Amniotic epithelial cell (primary cell): ENCODE results near the gene BTNL9.
"Not testable (repeated sequence)": the region's sequence is repeated elsewhere in the genome, so short reads cannot be mapped to it uniquely, and the experiment has no call there.

Experiments
- DNase-seq: peaks from one replicate; pipeline ENCODE4 v3.0.0-alpha.2; 2010; ENCODE audit warnings: low read depth

Gene BTNL9

GRCh38 chr5:181039931-181040630, at the start of gene BTNL9:
Gene BTNL9, plus strand, starts transcription at chr5:181040266. Its CDS starts 5,224 bp downstream, at chr5:181045490.
- no peak for DNase-seq

DNA sequence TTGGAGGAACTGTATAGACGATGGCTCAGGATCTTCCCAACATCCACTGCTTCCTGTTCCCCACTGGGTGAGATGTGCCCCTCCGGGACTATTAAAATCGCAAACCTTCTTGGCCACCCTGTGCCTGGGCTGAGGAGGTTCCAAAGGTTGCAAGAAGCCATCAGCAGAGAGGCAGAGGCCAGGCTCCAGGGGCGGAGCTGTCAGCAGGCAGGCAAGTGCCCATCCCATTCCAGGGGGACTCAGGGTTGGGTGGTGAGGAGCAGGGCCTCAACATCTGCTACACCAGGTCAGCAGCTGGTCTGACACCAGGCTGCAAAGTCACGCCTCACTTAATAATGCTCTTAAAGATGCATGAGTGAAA, 49.2 kb upstream of the BTNL9 start:
- no peak for DNase-seq

DNA sequence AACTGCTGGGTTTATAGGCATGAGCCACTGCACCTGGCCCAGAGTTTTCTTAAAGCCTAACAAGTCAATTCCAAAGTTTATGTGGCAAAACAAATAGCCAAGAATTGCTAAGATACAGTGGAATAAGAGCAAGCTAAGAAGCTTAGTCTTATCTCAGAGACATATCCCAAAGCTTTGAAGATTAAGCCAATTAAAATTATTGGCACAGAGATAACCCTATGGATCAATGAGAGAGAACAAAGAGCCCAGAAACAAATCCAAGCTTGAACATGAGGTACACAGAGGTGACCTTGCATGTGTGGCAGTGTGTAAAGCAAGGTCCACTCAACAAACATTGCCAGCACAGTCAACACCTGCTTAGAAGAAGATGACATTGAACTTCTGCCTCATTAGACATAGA, 38.1 kb upstream of the BTNL9 start:
- DNase-seq: no peak

DNA sequence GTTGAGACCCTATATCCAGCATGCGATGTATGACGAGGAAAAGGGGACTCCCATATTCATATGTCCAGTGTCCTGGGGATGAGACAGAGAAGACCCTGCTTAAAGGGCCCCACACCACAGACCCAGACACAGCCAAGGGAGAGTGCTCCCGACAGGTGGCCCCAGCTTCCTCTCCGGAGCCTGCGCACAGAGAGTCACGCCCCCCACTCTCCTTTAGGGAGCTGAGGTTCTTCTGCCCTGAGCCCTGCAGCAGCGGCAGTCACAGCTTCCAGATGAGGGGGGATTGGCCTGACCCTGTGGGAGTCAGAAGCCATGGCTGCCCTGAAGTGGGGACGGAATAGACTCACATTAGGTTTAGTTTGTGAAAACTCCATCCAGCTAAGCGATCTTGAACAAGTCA, 34.3 kb upstream of the BTNL9 start:
- DNase-seq: no peak

DNA sequence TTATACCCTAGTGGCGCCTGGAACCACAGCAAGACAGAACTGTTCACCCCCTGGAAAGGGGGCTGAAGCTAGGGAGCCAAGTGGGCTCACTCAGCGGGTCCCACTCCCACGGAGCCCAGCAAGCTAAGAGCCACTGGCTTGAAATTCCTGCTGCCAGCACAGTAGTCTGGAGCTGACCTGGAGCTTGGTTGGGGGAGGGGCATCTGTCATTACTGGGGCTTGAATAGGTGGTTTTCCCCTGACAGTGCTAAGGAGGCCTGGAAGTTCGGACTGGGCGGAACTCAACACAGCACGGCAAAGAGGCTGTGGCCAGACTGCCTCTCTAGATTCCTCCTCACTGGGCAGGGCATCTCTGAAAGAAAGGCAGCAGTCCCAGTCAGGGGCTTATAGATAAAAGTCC, 31.9 kb upstream of the BTNL9 start:
- DNase-seq: no peak

GRCh38 chr5:181010018-181010417, 30.0 kb upstream of the BTNL9 start:
- DNase-seq: not testable (repeated sequence)

GRCh38 chr5:181014654-181015053, 25.4 kb upstream of the BTNL9 start:
- not testable (repeated sequence) for DNase-seq

- DNase-seq: not testable (repeated sequence)
Measured at GRCh38 chr5:181017448-181017847, 22.6 kb upstream of the BTNL9 start.

- no peak for DNase-seq
Measured at GRCh38 chr5:181020688-181021087, 19.4 kb upstream of the BTNL9 start.

DNA sequence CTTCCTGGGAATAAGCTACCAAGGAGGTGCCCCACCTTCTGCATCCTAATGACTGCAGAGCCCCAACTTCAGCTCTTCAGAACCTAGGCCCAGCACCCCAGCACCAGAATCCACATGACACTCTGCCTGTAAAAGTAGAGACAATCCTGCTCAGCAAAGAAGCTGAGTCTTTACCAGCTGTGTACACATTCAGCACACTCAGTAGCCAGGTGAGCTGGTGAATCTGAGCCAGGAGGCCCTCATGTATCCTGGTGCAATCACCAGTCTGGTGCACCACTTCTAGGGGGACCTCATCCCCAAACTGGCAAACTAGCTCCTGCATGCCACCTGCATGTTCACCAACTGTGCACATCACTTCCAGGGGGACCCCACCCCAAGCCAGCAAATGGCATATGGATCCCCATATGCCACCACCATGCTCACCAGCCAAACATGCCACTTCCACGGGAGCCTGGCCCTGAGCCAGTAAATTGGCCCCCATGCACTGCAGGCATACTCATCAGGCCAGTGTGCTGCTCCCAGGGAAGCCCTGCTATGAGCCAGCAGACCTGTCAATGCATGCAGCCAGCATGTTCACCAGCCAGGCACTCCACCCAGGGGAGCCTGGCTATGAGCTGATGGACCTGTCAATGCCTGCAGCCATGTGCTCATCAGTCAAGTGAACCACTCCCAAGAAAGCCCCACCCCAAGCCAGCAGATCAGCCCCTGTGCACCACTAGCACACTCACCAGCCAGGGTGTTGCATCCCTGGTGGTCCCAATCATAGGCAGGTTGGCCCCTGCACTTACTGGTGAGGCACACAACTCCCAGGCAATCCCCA, 15.6 kb upstream of the BTNL9 start:
- no peak for DNase-seq

DNA sequence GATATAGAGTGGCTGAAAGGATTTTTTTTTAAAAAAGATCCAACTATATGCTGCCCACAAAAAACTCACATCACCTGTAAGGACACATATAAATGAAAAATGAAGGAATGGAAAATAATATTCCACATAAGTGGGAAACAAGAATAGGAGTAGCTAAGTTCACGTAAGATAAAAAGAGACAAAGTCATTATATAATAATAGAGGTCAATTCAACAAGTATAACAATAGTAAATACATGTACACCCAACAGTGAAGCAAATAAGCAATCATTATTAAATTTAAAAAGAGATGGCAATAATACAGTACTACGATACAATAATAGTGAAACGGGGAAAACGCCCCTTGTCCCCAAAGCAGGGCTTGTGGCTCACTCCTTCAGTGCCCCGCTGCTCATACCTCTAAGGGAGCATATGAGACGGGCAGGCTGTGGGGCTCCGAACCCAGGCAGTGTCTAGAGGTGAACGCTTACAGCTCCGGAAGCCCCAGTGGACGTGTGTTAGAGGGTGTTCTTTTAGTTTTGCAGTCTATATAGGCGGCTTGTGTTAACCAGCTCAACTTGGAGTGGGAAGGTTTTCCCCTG, 12.5 kb upstream of the BTNL9 start:
- no peak for DNase-seq

DNA sequence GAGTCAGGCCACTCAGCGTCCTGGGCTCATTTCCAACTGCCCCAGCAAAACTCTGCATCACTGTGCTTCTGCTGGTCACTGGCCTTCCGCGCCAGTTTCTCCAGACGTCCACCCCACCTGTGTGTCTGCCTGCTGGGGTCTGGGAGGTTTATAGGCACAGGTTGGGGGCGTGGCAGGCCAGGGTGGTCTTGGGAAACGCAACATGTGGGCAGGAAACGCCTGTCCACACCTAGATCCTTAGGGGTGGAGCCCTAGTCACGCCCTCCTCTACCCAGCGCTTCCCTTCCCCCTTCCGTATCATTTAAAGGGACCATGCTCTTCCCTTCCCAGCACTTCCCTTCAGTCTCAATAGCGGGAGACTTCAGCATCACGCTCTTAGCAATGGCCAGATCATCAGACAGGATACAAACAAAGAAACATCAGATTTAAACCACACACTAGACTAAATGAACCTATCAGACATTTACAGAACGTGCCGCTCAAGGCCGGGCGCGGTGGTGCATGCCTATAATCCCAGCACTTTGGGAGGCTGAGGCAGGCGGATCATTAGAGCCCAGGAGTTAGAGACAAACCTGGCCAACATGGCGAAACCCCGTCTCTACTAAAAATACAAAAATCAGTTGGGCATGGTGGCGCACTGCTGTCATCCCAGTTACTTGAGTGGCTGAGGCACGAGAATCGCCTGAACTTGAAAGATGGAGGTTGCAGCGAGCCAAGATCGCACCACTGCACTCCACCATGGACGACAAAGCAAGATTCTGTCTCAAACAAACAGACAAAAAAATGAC, 11.8 kb upstream of the BTNL9 start:
- DNase-seq: no peak

DNA sequence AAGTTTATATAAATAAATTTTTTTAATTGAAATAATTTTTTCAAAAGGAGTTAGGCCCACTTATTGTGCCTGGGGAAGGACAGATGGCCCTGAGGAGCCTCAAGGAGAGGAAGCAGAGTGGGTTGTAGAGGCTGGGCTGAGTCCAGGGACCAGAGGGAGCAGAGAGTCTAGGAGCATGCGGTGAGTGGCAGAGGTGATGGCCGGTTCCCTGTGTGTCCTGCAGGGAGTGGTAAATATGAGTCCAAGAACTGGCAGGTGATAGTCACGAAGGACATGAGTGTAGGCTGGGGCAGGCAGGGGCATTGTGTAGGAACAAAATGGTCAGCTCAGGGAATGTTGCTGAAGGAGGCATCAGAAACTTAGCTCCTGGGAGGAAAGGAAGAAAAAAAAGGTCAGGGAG, 8.3 kb upstream of the BTNL9 start:
- no peak for DNase-seq

- DNase-seq: no peak
Measured at GRCh38 chr5:181035991-181036815, 3.9 kb upstream of the BTNL9 start.

DNA sequence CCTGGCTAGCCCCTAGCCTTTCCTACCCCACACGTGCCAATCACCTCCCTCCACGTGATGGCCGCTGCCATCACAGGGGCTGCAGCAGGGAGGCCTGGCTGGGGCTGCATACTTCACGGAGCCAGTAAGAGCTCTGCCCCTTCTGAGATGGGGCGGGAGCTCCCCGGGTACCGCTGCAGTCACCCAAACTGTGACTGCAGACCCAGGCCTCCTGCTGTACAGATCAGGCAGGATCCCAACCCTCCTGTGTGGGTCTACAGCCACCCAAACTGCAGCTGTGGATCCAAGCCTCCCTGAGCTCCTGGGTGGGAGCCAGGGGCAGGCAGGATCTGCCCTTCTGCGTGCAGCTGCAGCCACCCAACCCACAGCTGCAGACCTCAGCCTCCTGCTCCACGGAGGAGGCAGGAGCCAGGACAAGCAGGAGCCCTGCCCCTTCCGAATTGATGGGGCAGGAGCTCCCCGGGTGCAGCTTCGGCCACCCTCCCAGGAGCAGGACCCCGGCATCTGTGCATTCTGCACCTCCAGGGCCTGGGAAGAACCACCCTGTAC, 3.2 kb upstream of the BTNL9 start:
- no peak for DNase-seq

DNA sequence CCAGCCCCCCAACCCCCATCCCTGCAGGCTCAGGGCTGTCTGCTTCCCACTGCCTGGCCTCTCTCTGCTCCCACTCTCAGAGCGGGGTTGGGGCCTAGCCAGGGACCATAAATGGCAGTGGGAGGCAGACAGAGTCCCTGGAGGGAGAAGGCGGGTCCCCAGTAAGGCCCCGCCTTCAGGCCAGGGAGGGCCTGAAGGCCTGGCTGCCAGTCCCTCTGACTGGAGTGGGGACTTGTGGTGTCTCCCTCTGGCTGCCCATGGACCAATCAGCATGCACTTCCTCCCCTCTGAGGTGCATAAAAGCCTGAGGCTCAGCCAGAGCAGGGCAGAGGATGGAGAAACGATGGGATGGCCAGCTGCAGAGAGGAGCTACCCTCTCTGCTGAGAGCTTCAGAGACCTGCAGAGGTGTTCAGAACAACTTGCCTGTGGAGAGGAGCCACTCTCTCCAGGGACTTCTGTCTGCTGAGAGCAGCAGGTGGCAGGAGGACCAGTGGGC, 2.7 kb upstream of the BTNL9 start:
- no peak for DNase-seq

DNA sequence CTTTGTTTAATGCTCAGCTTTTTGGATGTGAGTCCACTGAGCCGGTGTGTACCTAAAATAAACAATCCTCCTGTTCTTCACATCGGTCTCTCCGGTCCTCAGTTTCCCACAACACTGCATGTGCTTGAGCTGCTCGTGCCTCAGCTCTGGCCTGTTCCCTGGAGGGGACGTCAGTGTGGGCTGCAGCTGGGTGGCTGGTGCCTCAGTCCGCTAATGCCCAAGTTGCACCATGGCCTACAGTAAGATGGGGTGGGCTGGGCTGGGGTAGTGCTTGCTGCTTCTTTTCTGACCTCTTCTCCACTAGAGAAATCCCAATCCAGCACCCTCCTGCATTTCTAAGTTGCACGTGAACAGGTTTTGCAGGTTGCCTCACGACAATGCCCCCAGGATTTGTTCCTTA, 595 bp upstream of the BTNL9 start:
- no peak for DNase-seq

GRCh38 chr5:181040631-181040945, 522 bp downstream of the BTNL9 start:
- DNase-seq: no peak

DNA sequence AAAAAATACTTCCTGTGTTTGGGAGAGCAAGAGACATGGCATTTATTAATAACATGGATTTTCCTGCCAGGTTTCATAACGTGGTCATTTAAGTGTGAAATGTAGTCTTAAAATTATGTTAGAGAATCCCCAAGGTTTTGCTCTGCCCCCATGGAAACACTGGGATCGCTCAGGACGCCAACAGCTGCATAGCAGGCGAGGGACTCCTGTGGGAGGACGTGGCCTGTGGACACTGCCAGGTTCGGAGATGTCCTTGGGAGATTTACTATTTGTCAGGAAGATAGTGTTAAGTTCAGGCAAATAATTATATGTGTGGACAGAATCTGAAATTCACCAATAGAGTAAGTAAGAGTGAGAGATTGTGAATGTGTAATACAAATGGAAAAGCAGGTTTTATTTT, 977 bp downstream of the BTNL9 start:
- no peak for DNase-seq

DNA sequence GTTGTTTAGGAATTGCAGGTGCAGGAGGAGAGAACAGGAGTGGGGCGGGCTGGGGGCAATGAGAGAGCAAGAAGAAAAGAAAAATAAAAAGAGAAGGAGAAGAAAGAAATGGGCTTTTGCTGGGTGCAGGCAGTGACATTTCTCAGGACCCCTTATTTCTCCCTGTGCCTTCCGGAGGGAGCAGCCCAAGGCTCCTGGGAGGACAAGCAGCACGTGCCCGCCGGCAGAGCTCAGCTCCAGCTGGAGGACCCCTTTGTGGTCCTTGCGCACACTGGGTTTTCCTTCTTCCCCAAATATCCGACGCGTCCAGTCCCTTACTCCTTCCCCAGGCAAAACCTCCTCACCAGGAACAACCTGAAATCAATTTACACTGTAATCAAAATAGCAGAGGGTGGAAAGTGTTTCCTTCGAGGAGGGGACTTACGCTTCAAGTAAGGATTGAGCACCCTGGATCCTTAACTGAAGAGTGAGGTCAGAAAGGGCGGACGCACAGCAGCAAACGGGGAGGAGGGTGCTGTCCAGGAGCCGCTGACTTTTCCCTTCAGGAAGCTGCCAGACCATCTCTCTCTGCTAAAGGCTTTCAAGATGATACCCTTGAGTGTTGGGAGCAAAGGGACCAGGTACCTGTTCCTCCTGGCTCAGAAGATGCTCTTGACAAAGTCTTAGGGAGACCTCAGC, 2.1 kb downstream of the BTNL9 start:
- DNase-seq: no peak

DNA sequence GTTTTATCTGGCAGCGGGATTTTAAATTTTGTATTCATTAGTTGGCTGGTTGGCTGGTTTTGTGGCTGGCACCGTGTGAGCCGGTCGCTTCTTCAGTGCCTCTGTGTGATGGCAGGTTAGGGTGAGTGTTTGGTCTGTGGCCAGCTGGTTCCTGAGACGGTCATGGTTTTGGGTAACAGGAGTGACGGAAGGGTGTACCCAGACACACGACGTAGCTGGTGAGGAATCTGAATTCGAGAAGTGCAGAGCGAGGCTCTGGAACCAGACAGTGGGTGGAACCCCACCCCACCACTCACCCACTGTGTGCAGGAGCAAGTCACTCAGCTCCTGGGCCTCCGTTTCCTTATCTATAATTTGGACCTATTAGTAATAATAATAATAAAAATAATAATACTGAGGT, 2.7 kb downstream of the BTNL9 start:
- no peak for DNase-seq
